GM12873 (cell line): ENCODE data around the gene MOCS3.
A peak's percentile ranks its signal among the peaks of the same experiment; 100 is the strongest.

ENCODE experiments used
- CTCF ChIP-seq: IDR thresholded peaks from 2 replicates; pipeline ENCODE4 v1.5.1; 2012; ENCODE audit warnings: low read depth, mild to moderate bottlenecking, moderate library complexity, low read length, control low read depth; ENCODE audit not compliant: insufficient read depth; ENCODE audit errors: missing control alignments

Gene MOCS3

GRCh38 chr20:50975701-50976330, 17.2 kb downstream of the MOCS3 start:
- no peak for TF ChIP-seq CTCF

DNA sequence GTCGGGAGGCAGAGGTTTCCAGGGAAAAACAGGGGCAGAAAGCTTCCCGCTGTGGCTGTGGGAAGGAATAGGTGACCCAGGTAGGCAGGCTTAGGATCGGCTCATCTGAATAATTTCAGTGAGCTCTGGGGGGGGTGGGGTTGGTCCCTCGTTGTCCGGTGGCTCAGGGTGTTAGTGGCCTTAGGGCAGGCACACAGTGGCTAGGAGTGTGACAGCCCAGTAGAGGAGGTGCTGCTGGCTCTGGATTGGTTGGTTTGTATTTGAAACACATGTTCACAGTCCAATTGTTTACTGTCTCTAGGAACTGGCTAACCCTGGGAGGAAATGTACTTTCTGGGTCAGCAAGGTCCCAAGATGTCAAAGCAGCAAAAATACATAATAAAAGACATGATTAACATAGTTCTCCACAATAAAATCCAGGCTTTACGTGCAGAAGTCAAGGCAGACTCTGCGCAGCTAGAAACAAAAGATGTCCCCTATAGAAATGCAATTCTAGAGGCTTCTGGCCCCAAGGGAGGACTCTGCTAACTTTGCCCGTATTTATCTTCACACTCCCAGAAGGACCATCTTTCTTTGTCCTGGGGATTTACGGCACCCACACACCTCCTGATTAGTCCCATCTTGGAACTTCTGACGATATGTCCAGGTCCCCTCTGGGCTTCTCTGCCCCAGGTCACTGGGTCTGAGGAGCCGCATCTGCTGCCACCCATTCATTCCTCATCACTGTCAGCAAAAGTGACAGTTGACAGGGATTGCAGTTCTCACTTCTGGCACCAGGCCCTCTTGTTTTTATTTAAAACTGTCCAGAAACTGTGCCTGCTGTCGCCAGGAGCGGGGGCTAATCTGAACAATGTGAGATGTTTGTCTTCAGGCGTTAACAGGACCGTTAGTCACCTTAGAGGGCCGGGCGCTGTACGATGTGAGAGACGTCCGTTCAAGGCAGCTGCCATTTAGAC, 18.7 kb downstream of the MOCS3 start:
- TF ChIP-seq CTCF = no peak

GRCh38 chr20:50980071-50980681, 21.6 kb downstream of the MOCS3 start:
- no peak for TF ChIP-seq CTCF

DNA sequence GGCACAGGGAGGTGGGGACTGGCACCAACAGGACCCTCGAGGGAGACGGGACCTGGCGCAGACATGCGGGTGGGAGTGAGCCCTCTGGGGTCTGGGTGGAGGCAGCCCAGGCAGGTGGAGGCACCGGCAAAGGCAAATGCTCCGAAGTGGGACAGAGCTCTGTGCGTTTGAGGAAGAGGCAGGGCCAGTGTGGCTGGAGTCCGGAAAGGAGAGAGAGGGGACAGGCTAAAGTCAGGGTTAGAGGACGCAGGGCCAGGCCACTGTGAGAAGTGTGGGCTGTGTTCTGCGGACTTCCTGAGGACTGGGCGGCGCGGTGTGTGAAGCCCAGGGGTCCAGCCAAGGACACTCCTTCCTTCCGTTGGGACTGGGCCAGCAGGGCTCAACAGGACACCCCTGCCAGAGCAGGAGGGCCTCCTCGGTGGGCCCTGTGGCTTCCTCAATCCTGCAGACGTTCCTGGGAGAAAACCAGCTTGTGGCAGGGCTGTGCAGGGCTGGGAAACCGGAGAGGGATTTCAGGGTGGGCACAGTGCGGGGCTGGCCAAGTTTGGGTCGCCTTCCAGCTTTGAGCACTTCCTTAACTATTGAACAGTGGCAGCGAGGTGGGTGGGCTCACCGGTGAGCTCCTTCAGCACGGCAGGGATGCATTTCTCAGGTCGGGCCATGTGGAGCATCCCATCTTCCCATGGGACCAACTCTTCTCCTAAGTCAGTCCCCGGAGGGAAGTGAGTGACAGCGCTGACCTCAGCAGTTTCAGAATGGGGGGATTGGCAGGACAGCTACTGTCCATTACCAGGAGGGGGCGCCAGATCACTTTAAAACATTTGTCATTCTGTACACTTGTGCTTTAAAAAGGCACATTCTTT, 22.5 kb downstream of the MOCS3 start:
- peak; percentile 85 for TF ChIP-seq CTCF

DNA sequence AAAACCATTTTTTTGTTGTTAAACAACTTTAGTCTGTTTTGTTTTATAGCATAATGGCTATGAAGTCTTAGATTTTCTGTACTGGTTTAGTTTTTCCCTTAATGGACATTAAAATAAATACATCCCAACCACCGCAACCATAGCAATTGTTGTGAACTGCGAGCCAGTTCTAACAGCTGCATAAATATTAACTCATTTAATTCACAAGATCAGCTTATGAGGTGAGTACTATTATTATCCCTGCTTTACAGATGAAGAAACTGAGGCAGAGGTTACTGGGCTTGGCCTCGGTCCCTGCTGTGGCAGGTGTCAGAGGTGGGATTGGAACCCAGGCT, 23.1 kb downstream of the MOCS3 start:
- TF ChIP-seq CTCF = no peak

DNA sequence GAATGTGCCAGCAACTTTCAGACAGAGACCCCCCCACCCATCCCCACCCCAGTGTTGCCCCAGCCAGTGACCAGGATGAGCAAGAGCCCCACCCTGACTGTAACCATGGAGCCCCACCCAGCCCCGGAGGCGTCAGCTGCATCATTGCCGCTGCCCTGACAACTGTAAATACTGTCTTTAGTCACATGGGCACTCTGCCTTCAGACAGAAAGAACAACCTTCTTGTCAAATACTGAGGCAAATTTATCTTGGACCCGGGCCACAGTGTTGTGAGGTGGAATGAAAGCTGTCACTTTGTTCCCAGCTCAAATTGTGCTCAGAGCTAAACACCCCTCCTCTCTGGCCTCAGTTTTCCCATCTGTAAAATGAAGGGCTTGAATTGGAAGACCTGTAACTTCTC, 23.7 kb downstream of the MOCS3 start:
- TF ChIP-seq CTCF = no peak
